Activated CD4-positive, CD25-positive, alpha-beta regulatory T cell treated with anti-CD3 and anti-CD28 coated beads, Interleukin-2, amount 50 U/mL, for 72 hours (primary cell): ENCODE measurements around the gene ACO2.

Experiments used
- DNase-seq: peaks from one replicate; pipeline ENCODE4 v3.0.0; 2021

ACO2 gene

GRCh38 chr22:41524809-41525449, 56.0 kb downstream of the ACO2 start:
- DNase-seq, result peak; percentile 42

DNA sequence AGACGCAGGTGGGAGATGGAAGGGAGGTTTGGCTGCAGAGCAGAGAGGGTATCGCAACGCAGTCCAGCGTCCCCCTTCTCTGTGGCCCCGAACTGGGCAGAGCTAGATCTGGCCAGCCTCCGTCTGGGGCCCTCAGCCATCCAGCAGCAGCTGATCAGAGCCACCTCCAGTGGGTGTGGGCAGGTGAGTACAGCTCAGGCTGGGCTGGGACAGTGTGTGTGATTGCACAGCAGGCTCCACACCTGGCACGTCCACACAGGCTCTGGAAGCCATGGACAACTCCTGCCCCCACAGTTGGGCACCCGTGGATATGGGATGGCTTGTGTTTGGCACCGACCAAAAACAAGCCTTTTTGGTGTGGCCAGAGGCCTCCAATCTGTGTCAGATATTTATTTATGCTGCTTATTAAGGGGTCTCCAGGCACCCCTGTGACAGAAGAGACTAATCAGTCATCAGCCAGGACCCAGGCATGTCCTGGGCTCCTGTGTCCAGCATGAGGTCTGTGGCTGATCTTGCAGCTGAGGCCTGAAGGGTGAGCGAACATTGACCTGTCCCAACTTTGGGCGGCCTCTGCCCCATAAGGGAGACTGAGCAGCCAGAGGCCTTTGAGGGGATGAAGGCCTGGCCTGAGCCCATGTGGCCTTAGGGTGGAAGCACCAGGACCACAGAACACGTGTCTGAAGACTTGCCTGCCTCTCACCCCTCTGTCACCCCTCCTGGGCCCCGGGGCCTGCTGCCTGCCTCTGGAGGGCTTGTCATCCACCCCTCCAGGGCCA, 56.7 kb downstream of the ACO2 start:
- DNase-seq, result no peak

DNA sequence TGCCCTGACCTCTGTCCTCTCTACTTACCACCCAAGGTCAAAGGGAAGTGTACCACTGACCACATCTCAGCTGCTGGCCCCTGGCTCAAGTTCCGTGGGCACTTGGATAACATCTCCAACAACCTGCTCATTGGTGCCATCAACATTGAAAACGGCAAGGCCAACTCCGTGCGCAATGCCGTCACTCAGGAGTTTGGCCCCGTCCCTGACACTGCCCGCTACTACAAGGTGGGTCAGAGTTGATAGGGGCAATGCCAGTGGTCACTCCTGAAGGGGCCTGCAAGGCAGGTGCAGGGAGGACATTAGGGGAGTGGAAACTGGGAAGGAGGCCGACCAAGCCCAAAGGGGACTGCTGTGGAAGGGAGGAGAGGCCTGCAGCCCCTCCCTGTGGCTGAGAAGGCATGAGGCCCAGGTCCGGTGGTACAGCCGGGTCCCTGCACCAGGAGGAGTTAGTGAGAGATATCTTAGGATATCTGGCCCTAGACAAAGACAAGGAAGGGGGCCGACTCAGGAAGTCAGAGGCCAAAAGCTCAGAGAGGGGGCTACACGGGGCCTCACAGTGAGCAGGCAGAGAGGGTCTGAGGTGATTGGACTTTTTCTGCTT, 57.4 kb downstream of the ACO2 start:
- no peak for DNase-seq

DNA sequence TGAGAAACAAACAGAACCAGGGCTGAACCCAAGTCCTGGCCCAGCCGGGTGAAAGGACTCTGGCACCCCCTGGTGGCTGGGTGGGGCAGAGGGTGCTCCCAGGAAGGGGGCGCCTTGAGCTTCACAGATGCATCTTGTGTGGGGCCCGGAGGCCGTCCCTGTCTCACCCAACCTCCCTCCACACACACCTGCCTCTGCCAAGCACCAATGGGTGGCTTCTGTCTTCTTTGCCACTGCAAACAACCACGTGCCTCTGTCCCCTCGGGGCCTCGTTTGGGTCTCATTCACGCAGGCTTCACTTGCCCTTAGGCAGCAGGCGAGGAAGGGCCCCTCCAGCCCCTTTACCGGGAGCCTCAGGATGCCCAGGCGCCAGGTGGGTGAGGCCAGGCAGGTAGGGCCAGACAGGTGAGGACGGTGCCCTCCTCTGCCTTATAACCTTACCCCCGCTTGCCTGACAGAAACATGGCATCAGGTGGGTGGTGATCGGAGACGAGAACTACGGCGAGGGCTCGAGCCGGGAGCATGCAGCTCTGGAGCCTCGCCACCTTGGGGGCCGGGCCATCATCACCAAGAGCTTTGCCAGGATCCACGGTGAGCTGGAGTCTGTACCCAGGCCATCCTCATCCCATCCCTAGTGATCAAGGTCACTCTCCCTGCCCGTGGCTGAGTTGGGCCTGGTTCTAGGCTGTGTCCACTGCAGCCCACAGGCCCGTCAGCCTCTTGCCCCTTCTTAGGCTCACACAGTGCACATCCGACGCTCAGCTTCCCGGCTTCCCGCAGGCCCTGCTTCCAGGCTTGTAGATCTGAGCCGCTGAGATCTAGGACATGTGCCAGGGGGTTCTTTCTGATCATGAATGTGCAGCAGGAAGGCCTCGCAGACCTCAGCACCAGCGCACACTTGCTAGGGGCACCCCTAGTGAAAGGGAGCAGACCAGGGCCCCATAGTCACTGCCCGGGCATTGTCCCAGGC, 58.2 kb downstream of the ACO2 start:
- DNase-seq, result peak; percentile 67

GRCh38 chr22:41528132-41528766, 59.3 kb downstream of the ACO2 start:
- DNase-seq, result no peak

DNA sequence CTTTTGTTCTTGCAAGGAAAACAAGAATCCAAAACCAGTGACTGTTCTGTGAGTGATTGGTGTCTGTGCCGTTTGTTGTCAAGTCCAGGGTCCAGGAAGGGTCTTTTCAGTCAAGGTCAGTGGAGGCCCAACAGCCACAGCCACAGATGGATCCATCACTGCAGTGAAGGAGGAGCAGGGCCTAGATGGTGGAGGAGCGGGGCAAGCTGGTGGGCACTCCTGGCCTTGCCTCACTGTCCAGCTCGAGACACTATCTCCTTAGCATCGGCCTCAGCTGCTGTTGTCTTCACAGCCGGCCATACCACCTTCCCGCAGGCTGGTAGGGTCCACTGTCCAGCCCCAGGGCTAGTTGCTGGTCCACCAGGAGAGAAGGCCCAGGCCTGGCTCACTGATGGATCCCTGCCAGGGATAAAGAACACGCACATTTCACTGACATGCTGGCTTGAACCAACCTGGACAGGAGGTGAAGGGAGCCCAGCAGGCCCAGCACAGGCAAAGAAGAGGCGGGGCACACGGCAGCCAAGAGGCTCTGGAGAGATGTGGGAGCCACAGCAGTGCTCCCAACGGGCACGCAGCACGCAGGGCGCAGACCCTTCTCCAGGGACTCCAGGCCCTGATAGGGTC, 60.1 kb downstream of the ACO2 start:
- DNase-seq, result no peak

DNA sequence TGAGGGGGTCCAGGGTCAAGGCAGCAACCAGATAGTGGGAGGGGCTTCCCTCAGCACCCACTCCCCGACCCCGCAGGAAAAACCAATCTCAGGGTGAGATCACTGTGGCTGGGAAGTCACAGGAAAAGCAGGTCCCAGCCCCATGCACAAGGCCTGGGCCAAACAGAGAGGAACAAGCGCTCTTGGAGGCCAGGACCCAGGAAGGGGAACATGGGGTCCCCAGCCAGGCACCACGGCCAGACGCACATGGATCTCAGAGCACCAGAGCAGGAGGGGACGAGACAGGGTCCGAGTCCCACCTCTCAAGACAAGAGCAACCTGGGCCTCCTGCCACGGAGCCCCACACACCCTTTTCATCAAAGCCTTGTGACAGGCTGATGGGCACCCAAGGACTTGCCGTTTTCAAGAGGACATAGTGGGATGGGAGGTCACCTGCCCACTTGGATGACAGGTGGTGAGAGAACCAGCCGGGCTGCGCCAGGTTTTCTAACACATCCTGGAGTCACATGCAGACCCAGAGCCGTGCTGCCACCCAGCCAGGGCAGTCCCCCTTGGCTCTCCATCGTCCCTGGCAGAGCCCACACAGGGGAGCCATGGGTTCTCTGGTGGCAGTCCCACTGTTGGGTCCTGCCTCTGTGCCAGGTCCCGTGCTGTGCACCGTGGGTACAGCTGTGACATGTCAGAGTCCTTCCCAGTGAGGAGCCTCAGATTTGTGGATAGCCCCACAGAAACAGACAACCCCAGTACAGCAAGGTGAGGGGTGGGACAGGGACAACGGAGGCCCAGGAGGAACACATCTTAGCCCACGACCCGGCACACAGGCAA, 62.2 kb downstream of the ACO2 start:
- no peak for DNase-seq

GRCh38 chr22:41531715-41532477, 63.0 kb downstream of the ACO2 start:
- no peak for DNase-seq

- DNase-seq, result peak; percentile 75
Measured at GRCh38 chr22:41532908-41533825, 64.2 kb downstream of the ACO2 start.

- no peak for DNase-seq
Measured at GRCh38 chr22:41534219-41534618, 65.3 kb downstream of the ACO2 start.

DNA sequence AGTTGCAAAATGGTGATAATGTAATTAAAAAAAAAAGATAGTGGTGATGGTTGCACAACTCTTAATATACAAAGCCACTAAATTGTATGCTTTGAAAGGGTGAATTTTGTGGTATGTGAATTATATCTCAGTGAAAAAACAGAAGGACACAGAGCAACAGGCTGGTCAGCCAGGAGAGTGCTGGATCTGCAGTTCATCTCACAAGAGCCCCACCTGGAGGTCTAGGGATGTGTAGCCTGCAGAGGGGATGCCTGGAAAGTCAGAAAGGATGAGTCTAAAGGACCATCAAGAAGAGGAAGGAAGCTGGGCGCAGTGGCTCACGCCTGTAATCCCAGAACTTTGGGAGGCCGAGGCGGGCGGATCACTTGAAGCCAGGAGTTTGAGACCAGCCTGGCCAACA, 66.3 kb downstream of the ACO2 start:
- DNase-seq, result no peak

DNA sequence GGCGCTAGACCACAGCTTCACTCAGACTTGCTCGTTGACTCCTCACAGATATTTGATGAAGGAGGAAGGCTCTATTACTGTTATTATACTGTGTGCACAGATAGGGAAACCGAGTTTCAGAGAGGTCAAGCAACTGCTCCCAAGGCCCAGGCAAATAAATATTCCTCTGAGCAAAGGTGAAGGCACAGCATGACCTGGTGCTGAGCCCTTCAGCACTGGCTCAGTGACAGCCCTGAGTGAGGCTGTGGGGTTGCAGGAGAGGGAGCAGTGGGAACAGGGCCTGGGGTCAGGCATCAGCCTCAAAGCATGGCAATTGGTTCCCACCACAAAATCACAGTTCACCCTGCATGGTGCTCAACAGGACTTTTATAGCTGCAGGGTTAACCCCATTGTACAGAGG, 68.3 kb downstream of the ACO2 start:
- no peak for DNase-seq

- DNase-seq, result no peak
Measured at GRCh38 chr22:41538583-41538982, 69.7 kb downstream of the ACO2 start.

GRCh38 chr22:41539146-41540005, 70.5 kb downstream of the ACO2 start:
- DNase-seq, result no peak

- no peak for DNase-seq
Measured at GRCh38 chr22:41540006-41540315, 71.0 kb downstream of the ACO2 start.

GRCh38 chr22:41540365-41540764, 71.4 kb downstream of the ACO2 start:
- no peak for DNase-seq

DNA sequence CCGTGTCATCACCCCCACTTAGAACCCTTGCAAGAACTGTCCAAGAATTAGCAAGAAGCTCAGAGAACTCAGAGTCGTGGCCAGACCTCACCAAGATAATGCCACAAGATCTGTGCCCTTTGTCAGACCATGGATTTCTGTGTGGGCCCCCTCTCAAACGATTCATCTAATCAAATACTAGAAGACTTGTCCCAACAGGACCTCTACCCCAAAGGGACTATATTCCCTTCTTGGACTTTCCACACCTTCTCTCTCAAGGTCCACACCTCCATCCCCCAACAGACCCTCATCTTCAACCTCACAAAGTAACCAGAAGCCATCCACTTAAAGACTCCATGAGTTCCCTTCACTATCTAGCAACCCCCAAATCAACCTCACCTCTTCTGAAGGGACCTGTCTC, 72.6 kb downstream of the ACO2 start:
- no peak for DNase-seq

- no peak for DNase-seq
Measured at GRCh38 chr22:41542224-41542623, 73.3 kb downstream of the ACO2 start.
